HL-60 (cell line): ENCODE measurements around the gene SIPA1L3.

Experiments used
- CTCF ChIP-seq: IDR thresholded peaks from one replicate; pipeline ENCODE4 v1.5.1; 2011; ENCODE audit warnings: low read length, control low read depth, inconsistent platforms; ENCODE audit not compliant: insufficient read depth
- GABPA ChIP-seq: IDR thresholded peaks from 2 replicates; pipeline ENCODE4 v1.6.1; 2012; ENCODE audit warnings: low read depth
- POLR2AphosphoS5 ChIP-seq: IDR thresholded peaks from 2 replicates; pipeline ENCODE4 v1.6.1; 2012; ENCODE audit warnings: low read depth

GRCh38 chr19:38243279-38243673 is 336.3 kb downstream of the SIPA1L3 start:
- TF ChIP-seq CTCF (no peak), POLR2AphosphoS5 (no peak), GABPA (no peak)
